CD4-positive, alpha-beta T cell treated with Interleukin-15 for 4 hours (primary cell): ENCODE results near the gene RAB44.

Experiments used
- DNase-seq: peaks from one replicate; pipeline ENCODE4 v3.0.0-alpha.2; 2020; ENCODE audit warnings: low spot score

The RAB44 gene

DNA sequence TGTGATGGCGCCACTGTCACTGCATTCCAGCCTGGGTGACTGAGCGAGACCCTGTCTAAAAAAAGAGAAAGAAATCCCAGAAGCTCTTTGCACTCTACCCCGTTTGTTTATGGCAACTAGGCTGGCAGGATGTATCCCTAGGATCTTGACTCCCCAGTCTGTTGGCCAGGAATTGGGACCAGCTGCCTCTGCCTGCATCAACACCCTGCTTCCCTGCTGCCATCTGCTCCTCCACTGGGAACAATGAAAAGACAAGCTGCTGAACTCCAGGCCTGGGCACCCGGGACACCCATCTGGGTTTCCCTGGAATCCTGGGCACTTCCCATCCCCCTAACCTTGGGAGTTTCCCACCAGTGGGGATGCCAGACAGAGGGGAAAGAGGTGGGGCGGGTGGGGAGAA is 76.7 kb downstream of the RAB44 start:
- DNase-seq = no peak

DNA sequence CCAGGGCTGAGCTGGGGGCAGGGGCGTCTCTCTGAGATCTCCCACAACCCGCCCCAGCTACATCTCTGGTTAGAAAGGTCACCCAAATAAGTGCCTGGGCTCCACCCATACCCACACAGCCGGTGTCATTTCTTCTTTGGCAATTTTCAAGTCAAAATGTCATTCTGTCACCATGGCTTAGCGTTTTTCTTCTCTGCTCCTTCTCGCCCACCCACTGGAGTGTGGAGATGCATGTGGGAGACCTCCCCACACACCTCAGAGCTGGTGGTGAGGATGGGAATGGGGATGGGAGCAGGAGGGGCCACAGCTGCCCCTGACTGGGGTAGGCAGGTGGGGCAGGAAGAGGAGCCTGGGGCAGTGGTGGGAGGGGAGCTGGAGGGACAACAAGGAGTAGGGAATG is 78.5 kb downstream of the RAB44 start:
- DNase-seq = no peak

DNA sequence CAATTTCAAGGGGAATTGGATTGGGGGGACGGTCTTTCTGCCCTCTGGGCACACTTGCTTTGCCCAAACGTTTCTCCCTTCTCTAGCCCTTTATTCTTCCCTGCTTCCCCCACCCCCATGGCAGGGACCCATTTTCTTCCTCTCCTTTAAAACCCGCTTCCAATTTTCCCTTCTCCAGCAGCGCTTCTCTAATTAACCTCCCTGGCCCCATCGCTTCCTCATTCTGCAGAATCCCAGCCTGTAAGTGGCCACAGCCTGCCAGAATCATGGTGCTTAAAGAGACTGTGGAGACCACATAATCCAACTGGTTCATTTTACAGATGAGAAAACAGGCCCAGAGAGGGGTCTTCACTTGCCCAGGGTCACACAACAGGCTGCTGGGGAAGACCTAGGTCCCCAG is 80.2 kb downstream of the RAB44 start:
- no peak for DNase-seq

DNA sequence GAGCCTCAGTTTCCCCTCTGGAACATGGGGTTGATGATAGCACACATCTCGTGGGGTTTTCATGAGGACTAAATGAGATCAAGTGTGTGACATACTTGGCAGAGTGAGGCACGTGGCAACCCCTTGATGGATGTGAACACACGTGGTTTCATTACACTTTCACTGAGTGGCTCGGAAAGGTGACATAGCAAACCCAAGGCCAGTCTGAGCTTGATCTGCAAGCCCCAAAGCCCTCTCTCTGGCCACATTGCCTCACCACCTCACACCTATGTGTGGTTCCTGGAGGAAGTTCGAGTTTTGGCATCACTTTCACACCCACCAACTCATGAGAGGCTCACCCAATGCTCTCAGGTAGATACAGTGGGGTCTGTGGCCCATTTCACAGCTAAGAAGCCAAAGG is 81.6 kb downstream of the RAB44 start:
- no peak for DNase-seq

DNA sequence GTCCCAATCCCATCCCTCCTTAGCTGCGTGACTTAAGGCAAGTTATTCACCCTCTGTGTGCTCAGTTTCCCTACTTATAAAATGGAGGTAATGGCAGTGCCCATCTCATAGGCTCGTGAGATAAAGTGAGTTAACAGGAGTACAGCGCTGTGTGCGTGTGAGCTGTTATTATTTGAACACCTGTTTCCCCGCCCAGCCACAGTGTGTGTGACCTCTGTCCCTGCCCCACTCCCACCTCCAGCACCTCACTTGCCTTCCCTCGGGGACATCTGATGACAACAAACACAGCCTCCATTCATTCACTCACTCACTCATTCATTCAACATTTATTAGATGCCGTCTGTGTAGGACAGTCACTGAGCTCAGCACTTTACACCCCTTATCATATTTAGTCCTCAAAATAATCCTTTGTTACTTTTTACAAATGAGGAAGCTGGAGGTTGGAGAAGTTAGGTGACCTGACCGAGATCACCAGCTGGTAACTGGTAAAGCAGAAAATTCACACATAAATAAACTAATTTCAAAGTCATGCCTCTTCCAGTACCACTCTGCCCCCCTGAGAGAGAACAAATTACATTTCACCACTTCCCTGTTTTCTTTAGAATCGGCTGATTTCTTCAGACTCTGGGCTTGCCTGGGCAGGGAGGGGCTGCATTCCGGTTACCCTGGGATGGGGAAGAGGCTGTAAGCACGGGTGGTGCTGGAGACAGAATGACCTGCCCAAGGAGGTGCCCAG is 83.0 kb downstream of the RAB44 start:
- DNase-seq = no peak

DNA sequence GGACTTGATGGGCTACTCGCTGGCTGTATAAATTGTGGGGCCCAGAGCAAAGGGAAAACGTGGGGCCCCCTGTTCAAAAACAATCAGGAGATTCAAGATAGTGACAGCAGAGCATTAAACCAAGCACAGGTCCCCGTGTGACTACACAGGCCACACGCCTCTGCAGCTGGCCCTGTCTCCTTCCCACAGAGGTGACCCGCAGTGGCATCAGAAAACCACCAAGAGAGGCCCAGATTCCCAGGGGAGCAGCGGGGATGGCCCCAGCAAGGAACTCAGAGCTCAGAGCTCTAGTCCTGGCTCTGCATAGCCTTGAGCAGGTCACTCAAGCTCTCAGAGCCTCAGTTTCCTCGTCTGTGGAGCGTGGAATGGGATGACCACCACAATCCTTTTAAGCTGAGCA is 84.0 kb downstream of the RAB44 start:
- DNase-seq = no peak
